DMS153 treated with DMSO at 0.1 percent for 48 hours (cell line): Measurements from ENCODE around the gene CES3.

ENCODE experiments used
- DNase-seq: peaks from one replicate; lab custom pipeline; 2025; ENCODE audit not compliant: unreplicated experiment; lab: John Stamatoyannopoulos, UW

Gene CES3

GRCh38 chr16:67000384-67001351 lies 39.6 kb downstream of the CES3 start:
- peak; percentile 44 for DNase-seq

GRCh38 chr16:67001726-67002125 lies 40.7 kb downstream of the CES3 start:
- DNase-seq, result no peak

- DNase-seq, result no peak
These were observed 46.0 kb downstream of the CES3 start for GRCh38 chr16:67006930-67007658.

- DNase-seq, result no peak
These were observed 48.1 kb downstream of the CES3 start for GRCh38 chr16:67009158-67009557.

GRCh38 chr16:67011274-67011673 lies 50.2 kb downstream of the CES3 start:
- DNase-seq, result no peak

- peak; percentile 2 for DNase-seq
These were observed 52.3 kb downstream of the CES3 start for GRCh38 chr16:67013233-67013822.

- peak; percentile 57 for DNase-seq
These were observed 53.0 kb downstream of the CES3 start for GRCh38 chr16:67013823-67014633.

- DNase-seq, result no peak
These were observed 53.7 kb downstream of the CES3 start for GRCh38 chr16:67014634-67015312.

- DNase-seq, result no peak
These were observed 54.3 kb downstream of the CES3 start for GRCh38 chr16:67015313-67015731.

- no peak for DNase-seq
These were observed 55.1 kb downstream of the CES3 start for GRCh38 chr16:67016143-67016542.

GRCh38 chr16:67016681-67017420 lies 55.8 kb downstream of the CES3 start:
- DNase-seq, result no peak

GRCh38 chr16:67017421-67017750 lies 56.3 kb downstream of the CES3 start:
- DNase-seq, result no peak

- DNase-seq, result peak; percentile 90
These were observed 56.9 kb downstream of the CES3 start for GRCh38 chr16:67017810-67018488.

GRCh38 chr16:67019171-67019570 lies 58.1 kb downstream of the CES3 start:
- DNase-seq, result no peak

GRCh38 chr16:67021321-67021720 lies 60.3 kb downstream of the CES3 start:
- no peak for DNase-seq

GRCh38 chr16:67022531-67023214 lies 61.6 kb downstream of the CES3 start:
- no peak for DNase-seq

GRCh38 chr16:67023689-67024088 lies 62.6 kb downstream of the CES3 start:
- DNase-seq, result no peak
